Measurements from ENCODE around the gene USE1. TPM values are rescaled to one million over a fixed set of nuclear protein-coding genes. Genes with fewer than 3 reads are reported as not detected.
A peak's percentile ranks its signal among the peaks of the same experiment; 100 is the strongest.

Gene USE1
- total RNA-seq, 1 experiment from 2014 or later: 26.2 TPM

- Histone ChIP-seq H3K36me3 (ENCODE audit: control insufficient read depth, insufficient read depth, low read length) (peaks cover 7% of the 10 kb centered on the region), H3K9me3 (ENCODE audit: control insufficient read depth, insufficient read depth, low read depth, low read length) (no peaks in the 10 kb centered on the region), H3K27ac (ENCODE audit: low read length) (peak overlapping the region; percentile 92), H3K4me1 (ENCODE audit: control insufficient read depth, insufficient read depth, low read length) (peaks cover 31% of the 10 kb centered on the region), H3K27me3 (ENCODE audit: control insufficient read depth, insufficient read depth, low read length) (no peaks in the 10 kb centered on the region), H3K4me3 (ENCODE audit: low read depth in 2 of 2, low read length in 2 of 2) (peak overlapping the region; percentile 57 to 80)
- CTCF ChIA-PET: no interaction called here
- intact Hi-C loops (cut with micrococcal nuclease; ENCODE audit: unreplicated experiment) (no loop called here), in situ Hi-C loops (cut with HindIII; ENCODE audit: low pct_unique_long_range_greater_than_20kb, low sequenced_read_pairs) (no loop called here)
- peak; percentile 53; the same call in 1 of the 2 replicates for TF ChIP-seq POLR2AphosphoS5 (IDR thresholded peaks at IDR 0.05; ENCODE audit: low read depth, low read length)
- no peak for TF ChIP-seq CTCF (IDR thresholded peaks at IDR 0.05)
- POLR2A ChIA-PET: interaction anchor here (0.6 kb wide), 1 partner anchor 184 kb away, joined by 3 read pairs; no protein-coding TSS in a partner anchor
- ATAC-seq (peak; percentile 68), DNase-seq (ENCODE audit: low read depth, low spot score) (no peak)
- BruUV-seq (replicated peaks): no TSS peak
Measured at GRCh38 chr19:17234911-17235299, 19.7 kb downstream of the USE1 start.

- BruUV-seq (replicated peaks): no TSS peak
- in situ Hi-C loops (cut with HindIII; ENCODE audit: low pct_unique_long_range_greater_than_20kb, low sequenced_read_pairs) (no loop called here), intact Hi-C loops (cut with micrococcal nuclease; ENCODE audit: unreplicated experiment) (no loop called here)
- H3K4me3 ChIP-seq (ENCODE audit: low read depth in 2 of 2, low read length in 2 of 2): peak overlapping the region; percentile 57 to 80
- H3K4me1 ChIP-seq (ENCODE audit: control insufficient read depth, insufficient read depth, low read length): peaks cover 36% of the 10 kb centered on the region
- ATAC-seq (peak; percentile 63), DNase-seq (ENCODE audit: low read depth, low spot score) (no peak)
- no peaks in the 10 kb centered on the region for H3K9me3 ChIP-seq (ENCODE audit: control insufficient read depth, insufficient read depth, low read depth, low read length)
- no peaks in the 10 kb centered on the region for H3K27me3 ChIP-seq (ENCODE audit: control insufficient read depth, insufficient read depth, low read length)
- TF ChIP-seq SIN3A (IDR thresholded peaks at IDR 0.05; ENCODE audit: borderline replicate concordance, insufficient read depth, low read depth, low read length) (peak; percentile 45; the same call in 1 of the 2 replicates), CTCF (IDR thresholded peaks at IDR 0.05) (no peak; the same call in 1 of the 2 replicates), POLR2AphosphoS5 (IDR thresholded peaks at IDR 0.05; ENCODE audit: low read depth, low read length) (no peak)
- peak overlapping the region; percentile 92 for H3K27ac ChIP-seq (ENCODE audit: low read length)
- CTCF ChIA-PET: no interaction called here
- POLR2A ChIA-PET: no interaction called here
- peaks cover 7% of the 10 kb centered on the region for H3K36me3 ChIP-seq (ENCODE audit: control insufficient read depth, insufficient read depth, low read length)
Measured at GRCh38 chr19:17235300-17235970, 20.3 kb downstream of the USE1 start.

- H3K27ac ChIP-seq (ENCODE audit: low read length): peak overlapping the region; percentile 93
- TF ChIP-seq TCF7L2 (IDR thresholded peaks at IDR 0.05; ENCODE audit: low read depth, low read length) (no peak), CTCF (IDR thresholded peaks at IDR 0.05) (no peak)
- in situ Hi-C loops (cut with HindIII; ENCODE audit: low pct_unique_long_range_greater_than_20kb, low sequenced_read_pairs) (no loop called here), intact Hi-C loops (cut with micrococcal nuclease; ENCODE audit: unreplicated experiment) (no loop called here)
- H3K4me1 ChIP-seq (ENCODE audit: control insufficient read depth, insufficient read depth, low read length): peaks cover 43% of the 10 kb centered on the region
- H3K9me3 ChIP-seq (ENCODE audit: control insufficient read depth, insufficient read depth, low read depth, low read length): no peaks in the 10 kb centered on the region
- ATAC-seq: peak; percentile 66
- no peak for DNase-seq (ENCODE audit: low read depth, low spot score)
- peak overlapping the region; percentile 57 to 80 for H3K4me3 ChIP-seq (ENCODE audit: low read depth in 2 of 2, low read length in 2 of 2)
- peaks cover 7% of the 10 kb centered on the region for H3K36me3 ChIP-seq (ENCODE audit: control insufficient read depth, insufficient read depth, low read length)
- no peaks in the 10 kb centered on the region for H3K27me3 ChIP-seq (ENCODE audit: control insufficient read depth, insufficient read depth, low read length)
- BruUV-seq (replicated peaks): no TSS peak
- CTCF ChIA-PET: interaction anchor here (0.6 kb wide), 1 partner anchor 102 kb away, joined by 3 read pairs; no protein-coding TSS in a partner anchor
- POLR2A ChIA-PET: no interaction called here
Measured at GRCh38 chr19:17235971-17236777, 21.0 kb downstream of the USE1 start.

Data from Panc1 (cell line).